ENCODE measurements around the gene SIM2.

- TF ChIP-seq CTCF (IDR thresholded peaks at IDR 0.05) (no peak), POLR2A (IDR thresholded peaks at IDR 0.05) (no peak), POLR2AphosphoS5 (IDR thresholded peaks at IDR 0.05) (no peak), EP300 (IDR thresholded peaks at IDR 0.05) (no peak)
Observed at GRCh38 chr21:36743446-36743845, 44.5 kb downstream of the SIM2 start.

Measured in suprapubic skin (tissue), 4 donors.